H1 (cell line): ENCODE measurements around the gene CAMK2A. TPM values are rescaled to one million over a fixed set of nuclear protein-coding genes. Genes with fewer than 3 reads are reported as not detected.

ENCODE experiments used
- CTCF ChIA-PET: fragments of 300-600 bp; sonication (Branson Sonifier 250); formaldehyde crosslinking; loops from one replicate; lab custom pipeline; 2021; ENCODE audit not compliant: partially characterized antibody; lab: Charles Lee
- POLR2A ChIA-PET: fragments of 300-600 bp; sonication (Branson Sonifier 250); formaldehyde crosslinking; loops from one replicate; lab custom pipeline; 2021; ENCODE audit warnings: inconsistent platforms; ENCODE audit not compliant: partially characterized antibody; lab: Charles Lee
- DNase-seq, 2 experiments: peaks; one replicate each; pipeline versions ENCODE4 v3.0.0 to v3.0.0-alpha.2; 2010 to 2022; ENCODE audit warnings: low spot score in 2 of 2, low read depth in 1 of 2, mixed read lengths in 1 of 2
- FAIRE-seq: peaks from 2 replicates; lab custom pipeline; 2011; peaks lifted over from hg19 to GRCh38; lab: Jason Lieb, UNC
- H2AFZ ChIP-seq: 2 replicates; pipeline ENCODE4 v1.8.1; 2012; ENCODE audit warnings: low read length, inconsistent platforms
- H2AK5ac ChIP-seq: 2 replicates; pipeline ENCODE4 v1.6.1; 2013; ENCODE audit warnings: low read depth, low read length
- H2BK120ac ChIP-seq: replicated peaks from 2 replicates; pipeline ENCODE3; 2013; ENCODE audit warnings: low read depth, low read length, inconsistent platforms
- H2BK12ac ChIP-seq: 2 replicates; pipeline ENCODE4 v1.6.1; 2013; ENCODE audit warnings: low read depth, low read length
- H2BK15ac ChIP-seq: 2 replicates; pipeline ENCODE4 v1.6.1; 2013; ENCODE audit warnings: low read length
- H2BK20ac ChIP-seq: 2 replicates; pipeline ENCODE4 v1.6.1; 2013; ENCODE audit warnings: low read length
- H2BK5ac ChIP-seq: 2 replicates; pipeline ENCODE4 v1.6.1; 2013; ENCODE audit warnings: low read depth, low read length
- H3K14ac ChIP-seq: 2 replicates; pipeline ENCODE4 v1.6.1; 2013; ENCODE audit warnings: inconsistent platforms; ENCODE audit not compliant: insufficient read length
- H3K18ac ChIP-seq: 2 replicates; pipeline ENCODE4 v1.6.1; 2013; ENCODE audit warnings: low read length; ENCODE audit errors: extremely low read depth
- H3K23ac ChIP-seq: 2 replicates; pipeline ENCODE4 v1.6.1; 2013; ENCODE audit warnings: inconsistent platforms; ENCODE audit not compliant: insufficient read length
- H3K23me2 ChIP-seq: 2 replicates; pipeline ENCODE4 v1.6.1; 2013; ENCODE audit warnings: low read depth, low read length
- H3K27ac ChIP-seq: 2 replicates; pipeline ENCODE4 v1.6.1; 2011; ENCODE audit warnings: low read depth, low read length, inconsistent platforms
- H3K27me3 ChIP-seq, 4 experiments: replicated peaks in 1 of 4; 1 replicate in 1 of 4; 2 replicates in 3 of 4; pipeline versions ENCODE4 v1.6.1 to v1.8.1; 2011 to 2013; ENCODE audit warnings: low read length in 3 of 4, mild to moderate bottlenecking in 3 of 4, inconsistent platforms in 2 of 4, mixed read lengths in 2 of 4, moderate library complexity in 1 of 4; ENCODE audit not compliant: control insufficient read depth in 3 of 4, insufficient read depth in 3 of 4; ENCODE audit errors: extremely low read depth in 1 of 4
- H3K36me3 ChIP-seq, 4 experiments: 2 replicates each; pipeline versions ENCODE4 v1.6.1 to v1.8.1; 2011 to 2013; ENCODE audit warnings: mild to moderate bottlenecking in 4 of 4, low read length in 3 of 4, moderate library complexity in 2 of 4, control low read depth in 1 of 4, inconsistent platforms in 1 of 4; ENCODE audit not compliant: insufficient read depth in 4 of 4, control insufficient read depth in 2 of 4
- H3K4ac ChIP-seq: replicated peaks from 2 replicates; pipeline ENCODE3; 2013; ENCODE audit warnings: low read length, low read depth, mixed read lengths, inconsistent platforms; ENCODE audit not compliant: insufficient read length
- H3K4me1 ChIP-seq, 4 experiments: replicated peaks in 1 of 4; 1 replicate in 1 of 4; 2 replicates in 3 of 4; pipeline versions ENCODE4 v1.6.1 to v1.8.1; 2011 to 2013; ENCODE audit warnings: low read length in 3 of 4, inconsistent platforms in 2 of 4, mixed read lengths in 1 of 4; ENCODE audit not compliant: insufficient read depth in 4 of 4, control insufficient read depth in 3 of 4
- H3K4me2 ChIP-seq, 2 experiments: 2 replicates each; pipeline versions ENCODE4 v1.6.1 to v1.8.1; 2011 to 2013; ENCODE audit warnings: low read depth in 2 of 2, low read length in 2 of 2, control low read depth in 1 of 2, inconsistent platforms in 1 of 2, mild to moderate bottlenecking in 1 of 2; ENCODE audit not compliant: insufficient read depth in 1 of 2
- H3K4me3 ChIP-seq, 4 experiments: fragments of 200-600, 300-600 bp in 1 of 4; sonication (generic), shearing (Covaris generic), sonication (Bioruptor Twin) in 1 of 4; 2 replicates each; pipeline versions ENCODE4 v1.5.1 to v1.8.1; 2011 to 2016; ENCODE audit warnings: low read length in 4 of 4, low read depth in 3 of 4, control low read depth in 2 of 4, inconsistent platforms in 2 of 4, mild to moderate bottlenecking in 2 of 4, mixed read lengths in 1 of 4, moderate library complexity in 1 of 4; ENCODE audit not compliant: insufficient read depth in 2 of 4; ENCODE audit errors: extremely low read depth in 1 of 4
- H3K56ac ChIP-seq: replicated peaks from 2 replicates; pipeline ENCODE3; 2013; ENCODE audit warnings: low read depth, mild to moderate bottlenecking, mixed read lengths, low read length, inconsistent platforms; ENCODE audit not compliant: insufficient read length
- H3K79me1 ChIP-seq: 2 replicates; pipeline ENCODE4 v1.6.1; 2013; ENCODE audit warnings: low read depth, low read length, control low read depth
- H3K79me2 ChIP-seq, 2 experiments: 2 replicates each; pipeline versions ENCODE4 v1.6.1 to v1.8.1; 2012 to 2013; ENCODE audit warnings: low read length in 2 of 2, mild to moderate bottlenecking in 2 of 2, inconsistent platforms in 1 of 2; ENCODE audit not compliant: insufficient read depth in 2 of 2, control insufficient read depth in 1 of 2
- H3K9ac ChIP-seq, 4 experiments: replicated peaks in 1 of 4; 1 replicate in 1 of 4; 2 replicates in 3 of 4; pipeline versions ENCODE4 v1.6.1 to v1.8.1; 2011 to 2013; ENCODE audit warnings: low read depth in 3 of 4, low read length in 3 of 4, control low read depth in 2 of 4, mild to moderate bottlenecking in 2 of 4, moderate library complexity in 2 of 4, inconsistent platforms in 1 of 4; ENCODE audit errors: extremely low read depth in 1 of 4
- H3K9me3 ChIP-seq, 2 experiments: 2 replicates each; pipeline versions ENCODE4 v1.6.1 to v1.8.1; 2012 to 2013; ENCODE audit warnings: mild to moderate bottlenecking in 2 of 2, moderate library complexity in 2 of 2, control low read depth in 1 of 2, inconsistent platforms in 1 of 2, low read depth in 1 of 2, low read length in 1 of 2, mixed read lengths in 1 of 2; ENCODE audit not compliant: insufficient read depth in 2 of 2
- H4K20me1 ChIP-seq, 2 experiments: replicated peaks in 1 of 2; 2 replicates each; pipeline versions ENCODE3 to v1.8.1; 2011 to 2013; ENCODE audit warnings: inconsistent platforms in 2 of 2, low read length in 2 of 2, mild to moderate bottlenecking in 1 of 2; ENCODE audit not compliant: insufficient read depth in 2 of 2, control insufficient read depth in 1 of 2
- H4K5ac ChIP-seq: 2 replicates; pipeline ENCODE4 v1.6.1; 2013; ENCODE audit warnings: low read length, low read depth, mixed read lengths, inconsistent platforms; ENCODE audit not compliant: insufficient read length
- H4K8ac ChIP-seq: 2 replicates; pipeline ENCODE4 v1.8.0; 2013; ENCODE audit warnings: mild to moderate bottlenecking, moderate library complexity, low read length, inconsistent platforms; ENCODE audit not compliant: insufficient read depth; ENCODE audit errors: extremely low read depth
- H4K91ac ChIP-seq: replicated peaks from 2 replicates; pipeline ENCODE3; 2013; ENCODE audit warnings: low read length, mixed read lengths, inconsistent platforms; ENCODE audit not compliant: insufficient read length
- CTCF ChIP-seq, 3 experiments: IDR thresholded peaks; 1 replicate in 2 of 3; 2 replicates in 1 of 3; pipeline versions ENCODE4 v1.5.1 to v1.6.1; 2011; ENCODE audit warnings: low read length in 3 of 3, mild to moderate bottlenecking in 3 of 3, inconsistent platforms in 2 of 3, low read depth in 1 of 3, moderate library complexity in 1 of 3; ENCODE audit not compliant: insufficient read depth in 1 of 3; ENCODE audit errors: control extremely low read depth in 1 of 3
- EGR1 ChIP-seq: IDR thresholded peaks from 2 replicates; pipeline ENCODE4 v1.6.1; 2011; ENCODE audit warnings: low read depth, low read length, borderline replicate concordance
- GTF2F1 ChIP-seq: IDR thresholded peaks from 2 replicates; pipeline ENCODE4 v1.6.1; 2012; ENCODE audit warnings: low read depth, low read length, improper control_type of control experiment, borderline replicate concordance
- NANOG ChIP-seq: IDR thresholded peaks from 2 replicates; pipeline ENCODE4 v1.6.1; 2011; ENCODE audit warnings: low read length, low read depth, mild to moderate bottlenecking, inconsistent platforms; ENCODE audit not compliant: insufficient read depth, poor library complexity, severe bottlenecking
- POLR2AphosphoS5 ChIP-seq: IDR thresholded peaks from 2 replicates; pipeline ENCODE4 v1.6.1; 2011; ENCODE audit warnings: low read depth, low read length
- SIX5 ChIP-seq: IDR thresholded peaks from 2 replicates; pipeline ENCODE4 v1.6.1; 2011; ENCODE audit warnings: mild to moderate bottlenecking, low read depth, low read length
- WGBS, 2 experiments: shearing (Covaris generic) in 1 of 2; methylation state at CpG; one replicate each; pipeline versions ENCODE4 v1.1.6 to v1.1.7; 2013 to 2015; ENCODE audit warnings: low lambda C conversion rate in 2 of 2, mixed read lengths in 2 of 2, inconsistent platforms in 1 of 2, low coverage in 1 of 2, missing lambda C conversion rate in 1 of 2; ENCODE audit not compliant: insufficient replicate concordance in 2 of 2, insufficient coverage in 1 of 2, insufficient read length in 1 of 2; ENCODE audit errors: extremely low coverage in 1 of 2, missing lambda C conversion rate in 1 of 2; 5-methylcytosine and 5-hydroxymethylcytosine counted together
- polyA plus RNA-seq, 7 experiments: library from polyadenylated mRNA; depleted of rRNA in 3 of 7; stranded (reverse) in 5 of 7; unstranded in 2 of 7; fragments of >200 nt in 5 of 7; fragments of 200-250 nt in 2 of 7; gene quantifications; 1 replicate in 5 of 7; 2 replicates in 1 of 7; 4 replicates in 1 of 7; pipeline versions ENCODE4 v1.2.1 to v1.2.3, GENCODE V29; 2011 to 2013; ENCODE audit warnings: missing spikeins in 2 of 7, mixed read lengths in 2 of 7
- total RNA-seq: library from RNA; stranded (reverse); fragmentation: NEBNext Ultra II Directional; extraction: Animal tissue kit (Norgen Biotek cat#: 25700); gene quantifications from 2 replicates; pipeline ENCODE4 v1.2.1, GENCODE V29; 2021
- TF ChIP-seq, protein P1 (sequence below): IDR thresholded peaks from 2 replicates; pipeline ENCODE4 v1.6.1; 2012; ENCODE audit warnings: inconsistent platforms

CAMK2A gene
- total and polyA plus RNA-seq, 2 of the 8 experiments (the other 6 are each of a cell fraction or from before 2014, with no cell fraction given): 0.20 to 0.28 TPM

DNA sequence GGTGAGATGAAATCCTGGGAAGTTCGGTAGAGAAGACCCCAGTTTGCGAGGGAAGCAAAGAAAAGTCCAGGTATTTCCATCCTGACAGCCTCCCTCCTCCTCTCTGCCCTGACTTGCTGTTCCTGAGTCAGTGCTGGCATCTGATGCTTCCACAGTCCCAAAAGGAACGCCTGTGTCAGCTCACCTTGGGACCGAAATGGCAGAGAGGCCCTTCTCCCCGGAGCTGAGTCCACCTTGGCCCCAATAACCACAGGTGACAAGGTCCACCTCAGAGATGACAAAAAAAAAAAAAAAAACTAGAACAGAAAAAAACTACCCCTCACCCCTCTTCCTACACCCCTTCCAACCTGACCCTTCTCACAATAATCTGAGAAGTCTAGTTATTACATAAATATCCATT, 68.1 kb downstream of the CAMK2A start:
- H3K9ac ChIP-seq: no peak overlapping the region
- no peaks in the 10 kb centered on the region for H3K79me2 ChIP-seq
- no peaks in the 10 kb centered on the region for H3K79me1 ChIP-seq
- H2BK20ac ChIP-seq: no peak overlapping the region
- H3K36me3 ChIP-seq: no peaks in the 10 kb centered on the region
- no peak overlapping the region for H3K4me2 ChIP-seq
- H3K4me3 ChIP-seq: no peak overlapping the region
- H3K4ac ChIP-seq: no peak overlapping the region
- H2BK15ac ChIP-seq: no peak overlapping the region
- 91% methylated on average over 5 of the region's 5 CpGs; no CpG with 5 or more reads in 1 of the 2 experiments for WGBS, 2 experiments
- no peak overlapping the region for H2AK5ac ChIP-seq
- ChIA-PET CTCF (interaction anchor here (1.0 to 21.2 kb wide), 3 partner anchors 14 to 62 kb away, joined by 3 to 372 read pairs (median 302); partner anchors contain the start of genes CDX1, PDGFRB and SLC6A7), POLR2A (no interaction called here)
- H2AFZ ChIP-seq: no peak overlapping the region
- H4K8ac ChIP-seq: no peak overlapping the region
- no peaks in the 10 kb centered on the region for H4K20me1 ChIP-seq
- DNase-seq: no peak
- no peak overlapping the region for H4K91ac ChIP-seq
- H3K27me3 ChIP-seq: peaks cover 0 to 6% (median 4%) of the 10 kb centered on the region in 4 experiments; a peak in 3 of 7 replicates
- FAIRE-seq: no peak
- H3K14ac ChIP-seq: no peak overlapping the region
- no peak overlapping the region for H3K23ac ChIP-seq
- no peak overlapping the region for H4K5ac ChIP-seq
- H2BK5ac ChIP-seq: no peak overlapping the region
- TF ChIP-seq EGR1 (no peak), NANOG (no peak), POLR2AphosphoS5 (no peak), SIX5 (no peak), GTF2F1 (no peak), CTCF (IDR thresholded peaks at IDR 0.05; ENCODE audit: control extremely low read depth in 1 of 3, insufficient read depth in 1 of 3, low read depth in 1 of 3, low read length in 3 of 3) (no peak)
- TF ChIP-seq, protein P1, sequence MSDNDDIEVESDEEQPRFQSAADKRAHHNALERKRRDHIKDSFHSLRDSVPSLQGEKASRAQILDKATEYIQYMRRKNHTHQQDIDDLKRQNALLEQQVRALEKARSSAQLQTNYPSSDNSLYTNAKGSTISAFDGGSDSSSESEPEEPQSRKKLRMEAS: no peak
- H3K56ac ChIP-seq: no peak overlapping the region
- no peaks in the 10 kb centered on the region for H3K9me3 ChIP-seq
- H3K27ac ChIP-seq: no peak overlapping the region
- no peak overlapping the region for H2BK120ac ChIP-seq
- no peaks in the 10 kb centered on the region for H3K4me1 ChIP-seq
- H3K18ac ChIP-seq: no peak overlapping the region
- H3K23me2 ChIP-seq: no peaks in the 10 kb centered on the region
- no peak overlapping the region for H2BK12ac ChIP-seq
